Raji (cell line): Measurements from ENCODE around the gene SBK2.

Experiments
- POLR2A ChIP-seq: IDR thresholded peaks from 2 replicates; pipeline ENCODE4 v1.6.1; 2011; ENCODE audit warnings: low read depth, low read length, control low read depth; ENCODE audit not compliant: insufficient read depth

Gene SBK2

GRCh38 chr19:55539090-55539984 is 2.4 kb upstream of the SBK2 start:
- no peak for TF ChIP-seq POLR2A

GRCh38 chr19:55538132-55538531 is 1.2 kb upstream of the SBK2 start:
- no peak for TF ChIP-seq POLR2A

- TF ChIP-seq POLR2A: no peak
Measured at GRCh38 chr19:55537741-55538111, 793 bp upstream of the SBK2 start.

GRCh38 chr19:55536366-55536765 is 567 bp downstream of the SBK2 start:
- no peak for TF ChIP-seq POLR2A

GRCh38 chr19:55535965-55536350 is 975 bp downstream of the SBK2 start:
- no peak for TF ChIP-seq POLR2A

GRCh38 chr19:55535173-55535964 is 1.6 kb downstream of the SBK2 start:
- no peak for TF ChIP-seq POLR2A

GRCh38 chr19:55530996-55531395 is 5.9 kb downstream of the SBK2 start:
- TF ChIP-seq POLR2A: no peak

- no peak for TF ChIP-seq POLR2A
Measured at GRCh38 chr19:55529636-55530234, 7.2 kb downstream of the SBK2 start.

- TF ChIP-seq POLR2A: no peak
Measured at GRCh38 chr19:55528030-55528803, 8.7 kb downstream of the SBK2 start.

GRCh38 chr19:55527197-55528029 is 9.5 kb downstream of the SBK2 start:
- no peak for TF ChIP-seq POLR2A

- TF ChIP-seq POLR2A: no peak
Measured at GRCh38 chr19:55526216-55527196, 10.4 kb downstream of the SBK2 start.

GRCh38 chr19:55525289-55526101 is 11.4 kb downstream of the SBK2 start:
- TF ChIP-seq POLR2A: no peak
